ENCODE measurements around the gene APOM.

The APOM gene

GRCh38 chr6:31681135-31681671 lies 25.5 kb downstream of the APOM start:
- no peak for TF ChIP-seq JUND (IDR thresholded peaks at IDR 0.05; ENCODE audit: low read depth)
- DNase-seq (ENCODE audit: low read depth in 1 of 2, low spot score in 1 of 2): peak in 1 of 2 experiments; percentile 34
- in situ Hi-C loops (cut with HindIII; ENCODE audit: low pct_unique_long_range_greater_than_20kb, low sequenced_read_pairs): no loop called here

GRCh38 chr6:31683591-31683990 lies 27.9 kb downstream of the APOM start:
- in situ Hi-C loops (cut with HindIII; ENCODE audit: low pct_unique_long_range_greater_than_20kb, low sequenced_read_pairs): no loop called here
- no peak for TF ChIP-seq JUND (IDR thresholded peaks at IDR 0.05; ENCODE audit: low read depth)
- no peak for DNase-seq (ENCODE audit: low read depth in 1 of 2, low spot score in 1 of 2)

DNA sequence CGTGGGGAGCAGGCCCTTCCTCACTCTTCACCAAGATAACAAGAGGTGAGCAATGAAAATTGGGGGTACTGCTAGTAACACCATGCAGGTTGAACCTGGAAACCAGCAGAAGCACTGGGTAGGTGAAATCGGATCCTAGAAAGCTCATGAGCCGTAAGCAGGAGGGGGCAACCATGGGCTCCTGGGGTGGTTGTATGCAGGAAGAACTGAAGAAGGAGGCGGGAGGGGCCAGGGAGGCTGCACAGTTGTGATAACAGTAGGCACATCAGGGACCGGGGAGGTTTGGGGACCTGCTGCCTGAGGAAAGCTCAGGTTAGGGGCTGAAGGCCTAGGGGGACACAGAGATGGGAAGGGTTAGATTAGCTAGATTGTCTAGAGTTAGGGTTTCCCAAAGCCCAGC lies 30.8 kb downstream of the APOM start:
- in situ Hi-C loops (cut with HindIII; ENCODE audit: low pct_unique_long_range_greater_than_20kb, low sequenced_read_pairs): no loop called here
- no peak for DNase-seq (ENCODE audit: low read depth in 1 of 2, low spot score in 1 of 2)
- no peak for TF ChIP-seq JUND (IDR thresholded peaks at IDR 0.05; ENCODE audit: low read depth)

GRCh38 chr6:31687321-31687720 lies 31.6 kb downstream of the APOM start:
- TF ChIP-seq JUND (IDR thresholded peaks at IDR 0.05; ENCODE audit: low read depth): no peak
- no peak for DNase-seq (ENCODE audit: low read depth in 1 of 2, low spot score in 1 of 2)
- in situ Hi-C loops (cut with HindIII; ENCODE audit: low pct_unique_long_range_greater_than_20kb, low sequenced_read_pairs): no loop called here

DNA sequence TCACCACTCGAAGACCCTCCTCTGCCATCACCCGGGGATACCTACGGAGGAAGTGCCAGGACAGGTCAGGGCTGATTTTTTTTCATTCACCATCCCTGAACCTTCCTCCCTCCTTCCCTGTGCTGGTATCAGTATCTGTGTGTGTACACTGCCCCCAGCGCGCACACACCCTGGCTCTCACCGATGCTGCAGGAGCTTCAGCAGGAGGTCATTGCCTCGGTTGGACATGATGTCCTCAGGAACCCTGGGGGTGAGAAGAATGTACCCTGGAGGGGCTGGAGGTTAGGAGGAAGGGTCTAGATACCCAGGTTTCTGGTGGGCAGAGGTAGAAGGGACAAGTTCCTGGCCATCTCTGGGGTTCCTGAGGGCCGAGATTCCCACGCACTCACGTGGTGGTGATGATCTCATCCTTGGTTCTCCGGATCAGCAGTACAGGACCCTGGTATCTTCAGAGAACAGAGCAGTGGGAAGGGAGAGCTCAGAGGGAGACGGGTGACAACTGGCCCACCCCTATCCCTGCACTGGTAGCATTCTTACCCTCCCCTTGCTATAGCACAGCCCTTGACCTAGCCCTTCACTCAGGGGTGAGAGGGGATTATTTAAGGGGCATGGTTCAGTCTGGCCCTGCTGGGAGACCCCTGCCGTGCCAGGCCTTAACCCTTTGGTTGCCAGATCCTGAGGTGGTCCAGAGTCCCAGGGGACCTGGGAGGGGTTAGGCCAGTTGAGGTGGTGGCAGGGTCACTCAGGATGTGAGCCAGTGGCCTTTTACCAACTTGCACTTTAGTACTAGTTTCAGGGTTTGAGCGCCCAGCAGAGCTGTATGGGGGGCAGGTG lies 32.4 kb downstream of the APOM start:
- TF ChIP-seq JUND (IDR thresholded peaks at IDR 0.05; ENCODE audit: low read depth): no peak
- DNase-seq (ENCODE audit: low read depth in 1 of 2, low spot score in 1 of 2): no peak
- in situ Hi-C loops (cut with HindIII; ENCODE audit: low pct_unique_long_range_greater_than_20kb, low sequenced_read_pairs): no loop called here

DNA sequence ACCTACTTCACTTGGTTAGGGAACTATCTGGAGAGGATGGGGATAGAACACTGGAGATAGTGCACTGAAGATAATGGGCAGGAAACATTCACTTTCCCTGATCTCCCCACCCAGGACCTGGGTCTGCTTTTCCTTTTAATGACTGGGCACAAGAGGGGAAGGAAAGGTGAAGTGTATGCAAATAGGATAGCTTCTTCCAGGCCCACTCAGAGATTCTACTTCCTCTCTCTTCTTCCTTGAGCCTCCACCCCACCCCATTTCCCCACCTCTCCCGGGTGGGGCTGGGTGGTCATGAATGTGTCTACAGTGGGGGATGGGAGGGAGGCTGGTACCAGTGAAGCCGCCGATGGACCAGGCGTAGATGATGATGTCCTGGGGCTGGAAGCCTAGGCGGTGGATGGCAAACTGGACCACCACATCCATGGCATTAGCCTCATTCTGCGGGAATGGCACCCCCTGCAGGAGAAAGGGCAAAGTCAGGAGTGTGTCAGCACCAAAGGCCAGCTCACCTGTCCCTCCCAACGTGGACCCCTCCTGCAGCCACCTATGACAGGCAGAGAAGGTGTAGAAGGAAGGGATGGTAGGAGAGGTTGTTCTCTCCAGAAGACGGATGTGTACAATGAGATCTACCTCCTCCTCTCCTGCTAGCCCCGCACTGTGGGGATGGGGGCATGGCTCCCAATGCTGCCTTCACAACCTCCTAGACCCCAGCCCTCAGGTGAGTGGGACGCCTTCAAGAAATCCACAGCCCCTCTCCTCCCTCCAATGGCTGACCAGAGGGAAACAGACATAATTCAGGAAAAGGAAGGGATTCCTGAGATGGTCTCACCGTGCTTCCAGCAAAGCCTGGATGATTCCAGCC lies 33.8 kb downstream of the APOM start:
- TF ChIP-seq JUND (IDR thresholded peaks at IDR 0.05; ENCODE audit: low read depth): no peak
- no peak for DNase-seq (ENCODE audit: low read depth in 1 of 2, low spot score in 1 of 2)
- in situ Hi-C loops (cut with HindIII; ENCODE audit: low pct_unique_long_range_greater_than_20kb, low sequenced_read_pairs): no loop called here

GRCh38 chr6:31690231-31691077 lies 34.8 kb downstream of the APOM start:
- TF ChIP-seq JUND (IDR thresholded peaks at IDR 0.05; ENCODE audit: low read depth): no peak
- in situ Hi-C loops (cut with HindIII; ENCODE audit: low pct_unique_long_range_greater_than_20kb, low sequenced_read_pairs): no loop called here
- DNase-seq (ENCODE audit: low read depth in 1 of 2, low spot score in 1 of 2): no peak

DNA sequence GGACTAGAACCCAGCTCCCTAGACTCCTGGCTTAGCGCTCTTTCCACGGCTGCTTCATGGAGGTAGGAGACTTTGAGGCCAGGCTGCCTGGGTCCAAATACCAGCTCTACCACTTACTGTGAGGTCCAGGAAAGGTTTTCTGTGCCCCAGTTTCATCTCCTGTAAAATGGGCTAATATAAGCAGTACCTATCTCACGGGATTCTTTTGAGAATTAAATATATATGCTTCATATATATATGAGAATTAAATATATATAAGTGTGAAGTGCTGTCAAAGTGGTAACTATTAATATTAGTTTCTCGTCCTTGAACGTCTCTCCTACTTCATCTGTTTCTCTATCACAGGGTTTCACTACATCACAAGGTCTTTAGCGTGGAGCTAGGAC lies 35.4 kb downstream of the APOM start:
- no peak for TF ChIP-seq JUND (IDR thresholded peaks at IDR 0.05; ENCODE audit: low read depth)
- DNase-seq (ENCODE audit: low read depth in 1 of 2, low spot score in 1 of 2): no peak
- in situ Hi-C loops (cut with HindIII; ENCODE audit: low pct_unique_long_range_greater_than_20kb, low sequenced_read_pairs): no loop called here

- in situ Hi-C loops (cut with HindIII; ENCODE audit: low pct_unique_long_range_greater_than_20kb, low sequenced_read_pairs): no loop called here
- TF ChIP-seq JUND (IDR thresholded peaks at IDR 0.05; ENCODE audit: low read depth): no peak
- no peak for DNase-seq (ENCODE audit: low read depth in 1 of 2, low spot score in 1 of 2)
Measured at GRCh38 chr6:31691564-31692108, 35.9 kb downstream of the APOM start.

DNA sequence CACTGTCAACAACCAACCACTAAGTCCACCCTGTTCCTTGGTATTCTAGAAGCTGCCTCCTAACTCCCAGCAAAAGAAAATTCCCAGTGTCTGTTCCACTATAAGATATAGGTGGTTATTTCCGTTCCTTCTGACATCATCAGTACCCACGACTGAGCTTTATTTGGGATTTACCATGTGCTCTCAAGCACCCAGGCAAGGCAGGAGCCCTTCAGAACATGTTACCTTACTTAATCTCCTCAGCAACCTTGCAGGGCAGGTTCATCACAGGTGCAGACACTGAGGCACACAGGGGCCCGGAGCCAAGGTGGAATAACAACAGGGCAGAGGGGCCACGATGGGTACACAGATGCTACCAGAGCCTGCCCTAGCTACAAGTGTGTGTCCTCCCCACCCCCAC lies 36.7 kb downstream of the APOM start:
- no peak for DNase-seq (ENCODE audit: low read depth in 1 of 2, low spot score in 1 of 2)
- in situ Hi-C loops (cut with HindIII; ENCODE audit: low pct_unique_long_range_greater_than_20kb, low sequenced_read_pairs): no loop called here
- TF ChIP-seq JUND (IDR thresholded peaks at IDR 0.05; ENCODE audit: low read depth): no peak

GRCh38 chr6:31692886-31693285 lies 37.2 kb downstream of the APOM start:
- in situ Hi-C loops (cut with HindIII; ENCODE audit: low pct_unique_long_range_greater_than_20kb, low sequenced_read_pairs): no loop called here
- no peak for TF ChIP-seq JUND (IDR thresholded peaks at IDR 0.05; ENCODE audit: low read depth)
- DNase-seq (ENCODE audit: low read depth in 1 of 2, low spot score in 1 of 2): no peak

DNA sequence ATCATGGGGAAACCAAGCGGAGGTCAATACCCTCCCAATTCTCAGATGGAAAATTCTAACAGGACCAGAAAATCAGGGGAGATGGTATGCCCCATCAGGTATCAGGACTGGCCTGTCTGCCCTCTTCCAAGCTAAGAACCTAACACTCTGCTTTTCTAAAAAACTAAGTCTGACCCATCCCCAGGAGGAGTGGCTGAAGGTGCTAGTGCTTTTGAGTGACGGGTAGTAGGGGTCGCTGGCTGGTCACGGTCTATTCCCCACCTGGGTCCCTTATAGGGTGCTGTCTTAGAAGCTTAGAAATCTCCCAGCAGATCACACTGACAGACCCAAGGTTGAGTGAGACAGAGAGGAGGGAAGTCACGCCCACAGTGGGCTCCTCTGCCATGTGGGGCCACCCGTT lies 37.8 kb downstream of the APOM start:
- DNase-seq (ENCODE audit: low read depth in 1 of 2, low spot score in 1 of 2): no peak
- no peak for TF ChIP-seq JUND (IDR thresholded peaks at IDR 0.05; ENCODE audit: low read depth)
- in situ Hi-C loops (cut with HindIII; ENCODE audit: low pct_unique_long_range_greater_than_20kb, low sequenced_read_pairs): no loop called here
